Tibial nerve (tissue), 3 donors: ENCODE measurements around the gene PABPC1L.

Experiments used
- CTCF ChIP-seq, 5 experiments: fragments of 200-600 bp in 3 of 5; fragments of 450-650 bp in 2 of 5; sonication (generic) in 3 of 5; IDR thresholded peaks; one replicate each; pipeline ENCODE4 v1.5.1; 2016 to 2019; ENCODE audit warnings: antibody characterized with exemption in 5 of 5, mild to moderate bottlenecking in 3 of 5, moderate library complexity in 2 of 5
- POLR2A ChIP-seq, 2 donors: fragments of 450-650 bp; IDR thresholded peaks; one replicate each; pipeline ENCODE4 v1.6.1; 2017; ENCODE audit warnings: antibody characterized with exemption in 2 of 2, mild to moderate bottlenecking in 2 of 2, moderate library complexity in 2 of 2

DNA sequence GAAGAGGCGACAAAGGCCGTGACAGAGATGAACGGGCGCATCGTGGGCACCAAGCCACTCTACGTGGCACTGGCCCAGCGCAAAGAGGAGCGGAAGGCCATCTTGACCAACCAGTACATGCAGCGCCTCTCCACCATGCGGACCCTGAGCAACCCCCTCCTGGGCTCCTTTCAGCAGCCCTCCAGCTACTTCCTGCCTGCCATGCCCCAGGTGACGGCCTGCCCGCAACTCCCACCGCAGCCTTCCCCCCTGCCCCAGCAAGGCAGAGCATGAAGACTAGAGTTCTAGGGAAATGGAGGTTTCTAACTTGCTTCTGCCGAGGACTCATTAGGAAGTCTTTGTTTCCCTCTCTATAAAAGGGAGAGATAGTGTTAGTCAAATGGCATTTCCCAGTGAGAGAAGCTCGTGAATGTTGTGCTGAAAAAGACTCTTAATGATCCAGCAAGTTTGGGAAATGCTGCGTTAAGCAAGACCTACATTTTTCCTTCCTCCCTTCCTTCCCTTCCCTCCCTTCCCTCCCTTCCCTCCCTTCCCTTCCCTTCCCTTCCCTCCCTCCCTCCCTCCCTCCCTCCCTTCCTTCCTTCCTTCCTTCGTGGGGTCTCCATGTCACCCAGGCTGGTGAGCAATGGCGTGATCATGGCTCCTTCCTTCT lies 20.8 kb downstream of the PABPC1L start:
- TF ChIP-seq CTCF (IDR thresholded peaks at IDR 0.05) (no peak), POLR2A (IDR thresholded peaks at IDR 0.05) (no peak)
